GM12873 (cell line): ENCODE data around the gene STIMATE.

Source experiments
- CTCF ChIP-seq: IDR thresholded peaks from 2 replicates; pipeline ENCODE4 v1.5.1; 2012; ENCODE audit warnings: low read depth, mild to moderate bottlenecking, moderate library complexity, low read length, control low read depth; ENCODE audit not compliant: insufficient read depth; ENCODE audit errors: missing control alignments

The STIMATE gene

GRCh38 chr3:52893723-52894122, 3.6 kb downstream of the STIMATE start:
- TF ChIP-seq CTCF = no peak

- TF ChIP-seq CTCF = no peak
Observed at GRCh38 chr3:52892625-52893311, 4.6 kb downstream of the STIMATE start.

DNA sequence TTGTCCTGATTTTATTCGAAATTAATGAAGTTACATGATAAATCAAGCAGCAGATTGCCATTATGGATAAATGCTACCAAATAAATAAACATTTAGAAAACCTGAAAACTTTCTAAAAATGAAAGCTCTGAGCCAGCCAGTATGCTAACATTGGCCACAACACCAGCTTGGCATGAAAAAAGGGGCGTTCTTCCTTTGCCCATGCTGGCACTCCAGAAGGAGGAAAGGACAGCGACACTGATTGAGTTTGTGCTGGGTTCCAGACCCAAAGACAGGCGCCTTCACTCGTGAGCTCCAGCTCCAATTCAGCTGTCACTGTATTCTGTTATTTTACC, 5.1 kb downstream of the STIMATE start:
- no peak for TF ChIP-seq CTCF

- no peak for TF ChIP-seq CTCF
Observed at GRCh38 chr3:52891615-52892081, 5.7 kb downstream of the STIMATE start.

DNA sequence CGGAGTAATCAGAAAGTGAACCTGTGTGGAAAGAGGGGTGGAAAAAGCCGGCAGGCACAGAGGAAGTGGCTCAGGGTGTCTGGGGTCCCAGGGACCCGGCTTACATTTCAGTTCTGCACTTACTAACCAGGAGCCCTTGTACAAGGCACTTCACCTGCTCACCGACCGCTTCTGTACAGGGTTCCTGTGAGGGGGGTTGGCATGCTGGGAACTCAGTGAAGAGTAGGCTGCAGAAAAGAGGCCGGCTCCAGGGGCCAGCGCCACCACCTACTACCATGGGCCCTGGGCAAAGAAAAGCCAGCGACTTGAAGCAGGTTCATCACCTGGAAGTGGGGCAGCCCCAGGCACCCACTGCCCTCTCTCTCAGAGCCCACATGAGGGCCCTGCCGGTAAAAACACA, 6.2 kb downstream of the STIMATE start:
- TF ChIP-seq CTCF = no peak

DNA sequence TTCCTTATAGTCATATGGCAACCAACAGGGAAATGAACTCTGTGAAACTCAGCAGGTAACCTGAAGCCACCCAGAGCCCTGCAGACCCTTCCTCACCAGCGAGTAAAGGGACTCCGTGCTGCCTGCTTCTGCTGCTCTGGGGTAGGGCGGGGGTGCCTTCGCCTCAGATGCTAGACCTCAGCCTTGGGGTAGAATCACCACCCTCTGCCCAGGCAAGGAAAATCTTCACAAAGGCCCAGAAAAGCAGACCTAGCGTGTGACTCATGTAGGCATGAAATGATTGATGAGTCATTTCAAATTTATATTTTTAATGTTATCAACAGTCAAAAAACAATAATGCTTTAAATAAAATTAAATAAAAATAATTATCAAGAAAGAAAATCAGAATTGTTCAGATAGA, 6.6 kb downstream of the STIMATE start:
- no peak for TF ChIP-seq CTCF

DNA sequence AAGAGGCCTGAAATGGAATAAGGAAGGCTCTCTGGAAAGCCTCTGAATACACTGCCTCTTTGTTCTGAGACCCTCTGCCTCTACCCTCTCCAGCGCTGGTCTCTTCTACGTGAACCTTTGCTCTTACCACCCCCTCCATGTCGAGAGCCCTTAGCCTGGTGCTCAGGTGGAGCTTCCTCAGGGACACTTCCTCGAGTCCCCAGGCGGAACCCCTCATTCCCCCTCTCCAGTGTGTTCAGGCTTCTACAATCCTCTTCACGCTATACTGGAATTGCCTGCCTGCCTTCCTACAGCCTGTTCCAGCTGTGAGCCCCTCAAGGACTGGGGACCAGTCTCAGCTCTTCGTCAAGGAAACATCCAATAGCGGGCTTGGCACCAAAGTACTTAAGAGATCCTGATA, 7.4 kb downstream of the STIMATE start:
- TF ChIP-seq CTCF = no peak
